Measurements from ENCODE around the gene GUSB.

GUSB gene

GRCh38 chr7:65926588-65926987 is 55.4 kb downstream of the GUSB start:
- no peak for DNase-seq

GRCh38 chr7:65925040-65925439 is 57.0 kb downstream of the GUSB start:
- DNase-seq = no peak

GRCh38 chr7:65924193-65924592 is 57.8 kb downstream of the GUSB start:
- no peak for DNase-seq

GRCh38 chr7:65923316-65923715 is 58.7 kb downstream of the GUSB start:
- DNase-seq = no peak

- no peak for DNase-seq
Measured at GRCh38 chr7:65915921-65916657, 65.9 kb downstream of the GUSB start.

GRCh38 chr7:65912237-65912636 is 69.8 kb downstream of the GUSB start:
- DNase-seq = no peak
